HT-29 (cell line): Measurements from ENCODE around the gene KISS1R. TPM values are rescaled to one million over a fixed set of nuclear protein-coding genes. Genes with fewer than 3 reads are reported as not detected.

Experiments
- DNase-seq: peaks from one replicate; pipeline ENCODE4 v3.0.0-alpha.2; 2015; ENCODE audit warnings: low spot score
- total RNA-seq: library from RNA; depleted of rRNA; stranded (reverse); fragments of >200 nt; shearing (Covaris generic); gene quantifications from 2 replicates; pipeline ENCODE4 v1.2.3, GENCODE V29; 2014

KISS1R gene
- total RNA-seq, 1 experiment from 2014 or later = not detected

GRCh38 chr19:919199-920050, 2.3 kb downstream of the KISS1R start:
- peak; percentile 41 for DNase-seq

GRCh38 chr19:920051-920864, 3.1 kb downstream of the KISS1R start:
- no peak for DNase-seq

- DNase-seq = no peak
These were observed 7.5 kb downstream of the KISS1R start for GRCh38 chr19:924553-925086.

- DNase-seq = no peak
These were observed 8.0 kb downstream of the KISS1R start for GRCh38 chr19:925087-925525.

GRCh38 chr19:925526-926322, 8.6 kb downstream of the KISS1R start, which contains the start of gene ARID3A:
TSS of gene ARID3A (plus strand) at chr19:926035. CDS start at chr19:929529, 3,494 bp downstream.
- DNase-seq = peak; percentile 72

GRCh38 chr19:926323-926588, 9.1 kb downstream of the KISS1R start:
- DNase-seq = no peak

GRCh38 chr19:926589-927350, 9.6 kb downstream of the KISS1R start:
- DNase-seq = no peak

GRCh38 chr19:927351-927779, 10.2 kb downstream of the KISS1R start:
- no peak for DNase-seq

GRCh38 chr19:927780-928401, 10.8 kb downstream of the KISS1R start:
- DNase-seq = no peak

- DNase-seq = no peak
These were observed 11.5 kb downstream of the KISS1R start for GRCh38 chr19:928471-929202.

GRCh38 chr19:929203-929890, 12.2 kb downstream of the KISS1R start:
- no peak for DNase-seq

GRCh38 chr19:929891-930258, 12.7 kb downstream of the KISS1R start:
- DNase-seq = no peak

- DNase-seq = no peak
These were observed 14.9 kb downstream of the KISS1R start for GRCh38 chr19:931860-932647.

- no peak for DNase-seq
These were observed 15.8 kb downstream of the KISS1R start for GRCh38 chr19:932648-933552.

- no peak for DNase-seq
These were observed 16.4 kb downstream of the KISS1R start for GRCh38 chr19:933553-933882.

GRCh38 chr19:934197-934840, 17.2 kb downstream of the KISS1R start:
- no peak for DNase-seq
